GM12891 (cell line): ENCODE measurements around the gene ELFN1.

Experiments used
- POLR2A ChIP-seq: IDR thresholded peaks from 2 replicates; pipeline ENCODE4 v1.6.1; 2011; ENCODE audit warnings: low read depth, low read length, control low read depth
- POLR2AphosphoS5 ChIP-seq: IDR thresholded peaks from 2 replicates; pipeline ENCODE4 v1.6.1; 2011; ENCODE audit warnings: low read depth, low read length, control low read depth

DNA sequence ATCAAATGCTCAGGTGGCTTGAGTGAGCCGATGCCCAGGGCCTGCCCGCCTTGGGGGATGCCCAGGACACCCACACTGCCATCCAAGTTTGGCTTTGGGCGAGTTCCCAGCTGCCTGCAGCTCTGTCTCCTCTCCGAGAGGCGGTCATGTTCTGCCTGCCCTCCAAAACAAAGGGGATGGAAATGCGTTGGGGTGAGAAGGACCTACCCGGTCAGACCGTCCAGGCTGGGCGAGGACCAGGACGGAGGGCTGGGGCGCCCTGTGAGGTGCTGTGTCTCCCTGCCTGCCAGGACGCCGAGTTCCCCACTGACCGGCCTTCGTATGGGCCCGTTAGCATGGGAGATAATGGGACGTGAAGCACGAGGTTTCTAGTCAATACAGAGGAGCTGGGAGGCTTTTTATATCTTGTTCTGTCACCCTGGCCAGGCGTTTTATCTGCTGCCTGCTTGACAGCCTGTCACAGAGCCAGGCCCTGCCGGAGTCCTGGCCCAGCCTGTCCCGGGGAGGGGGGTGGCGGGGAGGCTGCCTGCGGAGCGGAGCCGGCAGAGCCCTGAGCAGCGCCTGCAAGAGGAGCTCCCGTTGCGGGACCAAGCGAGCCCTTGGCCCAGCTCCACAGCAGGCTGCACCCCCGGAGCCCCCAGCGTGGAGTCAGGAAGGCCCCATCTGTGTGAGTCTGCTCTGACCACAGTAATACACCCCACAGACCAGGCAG is 22.0 kb upstream of the ELFN1 start:
- no peak for TF ChIP-seq POLR2A
- no peak for TF ChIP-seq POLR2AphosphoS5
